K562 (cell line): ENCODE measurements around the gene PUSL1. TPM values are rescaled to one million over a fixed set of nuclear protein-coding genes. Genes with fewer than 3 reads are reported as not detected.
A peak's percentile ranks its signal among the peaks of the same experiment; 100 is the strongest.

Experiments used
- CTCFL ChIP-seq: IDR thresholded peaks from 2 replicates; pipeline ENCODE4 v1.6.1; 2011; ENCODE audit warnings: borderline replicate concordance, low read depth, mild to moderate bottlenecking, moderate library complexity, low read length; ENCODE audit not compliant: insufficient read depth, poor library complexity, severe bottlenecking
- E2F6 ChIP-seq, 2 experiments: IDR thresholded peaks; 2 replicates each; pipeline ENCODE4 v1.6.1; 2011; ENCODE audit warnings: borderline replicate concordance in 1 of 2, control low read depth in 1 of 2, low read depth in 1 of 2, low read length in 1 of 2, mild to moderate bottlenecking in 1 of 2, mixed read lengths in 1 of 2, moderate library complexity in 1 of 2; ENCODE audit not compliant: insufficient read depth in 1 of 2, insufficient read length in 1 of 2, poor library complexity in 1 of 2, severe bottlenecking in 1 of 2; ENCODE audit errors: extremely low read depth in 1 of 2
- ERF ChIP-seq: fragments of 450-650 bp; formaldehyde crosslinking; IDR thresholded peaks from 2 replicates; pipeline ENCODE4 v1.4.0; 2020; ENCODE audit warnings: mild to moderate bottlenecking, mixed read lengths
- FOXP1 ChIP-seq: sonication (generic); formaldehyde crosslinking; IDR thresholded peaks from 2 replicates; pipeline ENCODE4 v1.8.0; 2022; ENCODE audit warnings: mild to moderate bottlenecking, missing genetic modification reagents
- HNRNPL ChIP-seq: fragments of 200-400 bp; formaldehyde crosslinking; IDR thresholded peaks from 2 replicates; pipeline ENCODE4 v1.6.1; 2017; ENCODE audit warnings: low read depth, mild to moderate bottlenecking, low read length
- KDM5B ChIP-seq: fragments of 200-600 bp; sonication (generic); IDR thresholded peaks from 2 replicates; pipeline ENCODE4 v1.6.1; 2012; ENCODE audit warnings: low read depth, mild to moderate bottlenecking, moderate library complexity, low read length, control low read depth, inconsistent platforms; ENCODE audit not compliant: insufficient replicate concordance
- PREB ChIP-seq: sonication (generic); formaldehyde crosslinking; IDR thresholded peaks from 2 replicates; pipeline ENCODE4 v1.8.1; 2023; ENCODE audit warnings: mild to moderate bottlenecking, missing genetic modification reagents
- UBTF ChIP-seq, 2 experiments: IDR thresholded peaks; 2 replicates each; pipeline ENCODE4 v1.6.1; 2012; ENCODE audit warnings: improper control_type of control experiment in 2 of 2, low read depth in 2 of 2, low read length in 2 of 2, borderline replicate concordance in 1 of 2
- YY1 ChIP-seq, 3 experiments: IDR thresholded peaks; 2 replicates each; pipeline ENCODE4 v1.6.1; 2011; ENCODE audit warnings: low read length in 2 of 3, mild to moderate bottlenecking in 2 of 3, moderate library complexity in 2 of 3, borderline replicate concordance in 1 of 3, control low read depth in 1 of 3, low read depth in 1 of 3; ENCODE audit not compliant: insufficient read depth in 3 of 3, insufficient replicate concordance in 2 of 3, control insufficient read depth in 1 of 3, insufficient read length in 1 of 3; ENCODE audit errors: extremely low read depth in 1 of 3
- ZFX ChIP-seq: sonication (generic); formaldehyde crosslinking; IDR thresholded peaks from 2 replicates; pipeline ENCODE4 v1.8.0; 2022; ENCODE audit warnings: mild to moderate bottlenecking, missing genetic modification reagents, moderate library complexity
- ZNF695 ChIP-seq: fragments of 450-650 bp; formaldehyde crosslinking; IDR thresholded peaks from 2 replicates; pipeline ENCODE4 v1.4.0; 2020; ENCODE audit warnings: mild to moderate bottlenecking, moderate library complexity
- ZNF696 ChIP-seq: fragments of 250-450 bp; sonication (Bioruptor Pico); conservative IDR thresholded peaks from 2 replicates; pipeline ENCODE4 v1.4.0; 2020; ENCODE audit warnings: mild to moderate bottlenecking, moderate library complexity
- polyA plus RNA-seq, 8 experiments: library from polyadenylated mRNA; depleted of rRNA in 4 of 8; stranded (reverse) in 5 of 8; unstranded in 3 of 8; fragments of >200 nt; fragmentation: Nextera tagmentation in 2 of 8; fragmentation: Illumina TruSeq in 1 of 8; extraction: Ambion mirVana in 2 of 8; extraction: Trizol in 1 of 8; gene quantifications; 2 replicates each; pipeline versions ENCODE4 v1.2.1 to v1.2.3, GENCODE V29; 2011 to 2014; ENCODE audit warnings: inconsistent platforms in 1 of 8, missing spikeins in 1 of 8
- total RNA-seq, 7 experiments: library from RNA; depleted of rRNA in 6 of 7; stranded (reverse); fragments of >200 nt in 6 of 7; fragmentation: Illumina TruSeq in 2 of 7; extraction: Trizol in 2 of 7; gene quantifications; 2 replicates each; pipeline versions ENCODE4 v1.2.1 to v1.2.3, GENCODE V29; 2011 to 2021; ENCODE audit warnings: low replicate concordance in 1 of 7
- TF ChIP-seq, protein P1 (sequence below), 2 experiments: fragments of 450-650 bp; conservative IDR thresholded peaks; 2 replicates each; pipeline ENCODE4 v1.6.1; 2017; ENCODE audit warnings: mild to moderate bottlenecking in 2 of 2, moderate library complexity in 2 of 2
- TF ChIP-seq, protein P2 (sequence below): fragments of 250-450 bp; sonication (Bioruptor Pico); IDR thresholded peaks from 2 replicates; pipeline ENCODE4 v1.5.0; 2021

The PUSL1 gene
- total and polyA plus RNA-seq, 9 of the 15 experiments (the other 6 are each of a cell fraction or from before 2014, with no cell fraction given), result 0.62 to 86.9 (median 13.6) TPM

GRCh38 chr1:1307261-1307922, 1.0 kb upstream of the PUSL1 start (continued):
- TF ChIP-seq KDM5B (peak; percentile 57), UBTF (IDR thresholded peaks at IDR 0.05; ENCODE audit: borderline replicate concordance in 1 of 2, low read depth in 2 of 2, low read length in 2 of 2) (0 out of 4 replicates have a peak, but pooled peaks of 1 of the 2 experiments have one; percentile 31), ERF (CRISPR knock-in tag) (0 out of 2 replicates have a peak, but pooled peaks have one; percentile 30), E2F6 (IDR thresholded peaks at IDR 0.05; ENCODE audit: borderline replicate concordance in 1 of 2, extremely low read depth in 1 of 2, insufficient read depth in 1 of 2, insufficient read length in 1 of 2, low read depth in 1 of 2, low read length in 1 of 2, poor library complexity in 1 of 2, severe bottlenecking in 1 of 2) (peak; percentile 74 to 95), ZNF695 (CRISPR knock-in tag) (no peak), ZNF696 (CRISPR knock-in tag) (no peak), PREB (CRISPR knock-in tag) (0 out of 2 replicates have a peak, but pooled peaks have one; percentile 50), YY1 (IDR thresholded peaks at IDR 0.05; ENCODE audit: borderline replicate concordance in 1 of 3, control insufficient read depth in 1 of 3, extremely low read depth in 1 of 3, insufficient read depth in 3 of 3, insufficient read length in 1 of 3, insufficient replicate concordance in 2 of 3, low read depth in 1 of 3, low read length in 2 of 3) (peak in 1 of 3 experiments; percentile 6), HNRNPL (peak; percentile 53; the same call in 1 of the 2 replicates), FOXP1 (0 out of 2 replicates have a peak, but pooled peaks have one; percentile 23), CTCFL (no peak), ZFX (CRISPR knock-in tag) (peak; percentile 68; the same call in 1 of the 2 replicates)
- TF ChIP-seq, protein P1, sequence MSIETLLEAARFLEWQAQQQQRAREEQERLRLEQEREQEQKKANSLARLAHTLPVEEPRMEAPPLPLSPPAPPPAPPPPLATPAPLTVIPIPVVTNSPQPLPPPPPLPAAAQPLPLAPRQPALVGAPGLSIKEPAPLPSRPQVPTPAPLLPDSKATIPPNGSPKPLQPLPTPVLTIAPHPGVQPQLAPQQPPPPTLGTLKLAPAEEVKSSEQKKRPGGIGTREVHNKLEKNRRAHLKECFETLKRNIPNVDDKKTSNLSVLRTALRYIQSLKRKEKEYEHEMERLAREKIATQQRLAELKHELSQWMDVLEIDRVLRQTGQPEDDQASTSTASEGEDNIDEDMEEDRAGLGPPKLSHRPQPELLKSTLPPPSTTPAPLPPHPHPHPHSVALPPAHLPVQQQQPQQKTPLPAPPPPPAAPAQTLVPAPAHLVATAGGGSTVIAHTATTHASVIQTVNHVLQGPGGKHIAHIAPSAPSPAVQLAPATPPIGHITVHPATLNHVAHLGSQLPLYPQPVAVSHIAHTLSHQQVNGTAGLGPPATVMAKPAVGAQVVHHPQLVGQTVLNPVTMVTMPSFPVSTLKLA (conservative IDR thresholded peaks at IDR 0.05), result peak in 1 of 2 experiments; percentile 3; a peak in 2 of 4 replicates
- TF ChIP-seq, protein P2, sequence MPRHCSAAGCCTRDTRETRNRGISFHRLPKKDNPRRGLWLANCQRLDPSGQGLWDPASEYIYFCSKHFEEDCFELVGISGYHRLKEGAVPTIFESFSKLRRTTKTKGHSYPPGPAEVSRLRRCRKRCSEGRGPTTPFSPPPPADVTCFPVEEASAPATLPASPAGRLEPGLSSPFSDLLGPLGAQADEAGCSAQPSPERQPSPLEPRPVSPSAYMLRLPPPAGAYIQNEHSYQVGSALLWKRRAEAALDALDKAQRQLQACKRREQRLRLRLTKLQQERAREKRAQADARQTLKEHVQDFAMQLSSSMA (CRISPR knock-in tag), result 0 out of 2 replicates have a peak, but pooled peaks have one; percentile 16
